HG03196 (cell line): ENCODE measurements around the gene ART1.
"Not testable (repeated sequence)": the region's sequence is repeated elsewhere in the genome, so short reads cannot be mapped to it uniquely, and the experiment has no call there.

Experiments used
- ATAC-seq: cut with Tn5 transposase; IDR thresholded peaks from one replicate; pipeline ENCODE4 v1.9.1; 2021; ENCODE audit not compliant: unreplicated experiment

The ART1 gene

GRCh38 chr11:3644817-3645235 lies at the start of gene ART1:
ART1 (plus strand) TSS chr11:3645128; CDS start chr11:3659214, 14,086 bp downstream.
- ATAC-seq = no peak

GRCh38 chr11:3597743-3598142 lies 47.2 kb upstream of the ART1 start:
- ATAC-seq = not testable (repeated sequence)

GRCh38 chr11:3600201-3600600 lies 44.7 kb upstream of the ART1 start:
- ATAC-seq = not testable (repeated sequence)

- ATAC-seq = no peak
Observed at GRCh38 chr11:3604167-3604566, 40.8 kb upstream of the ART1 start.

GRCh38 chr11:3605283-3605662 lies 39.7 kb upstream of the ART1 start:
- ATAC-seq = no peak

GRCh38 chr11:3605771-3606203 lies 39.1 kb upstream of the ART1 start:
- no peak for ATAC-seq

- ATAC-seq = no peak
Observed at GRCh38 chr11:3609416-3610265, 35.3 kb upstream of the ART1 start.

GRCh38 chr11:3610846-3611245 lies 34.1 kb upstream of the ART1 start:
- ATAC-seq = no peak

GRCh38 chr11:3611976-3612678 lies 32.8 kb upstream of the ART1 start:
- ATAC-seq = no peak

GRCh38 chr11:3613998-3614741 lies 30.8 kb upstream of the ART1 start:
- no peak for ATAC-seq

- peak; percentile 52 for ATAC-seq
Observed at GRCh38 chr11:3614742-3615171, 30.2 kb upstream of the ART1 start.

- ATAC-seq = no peak
Observed at GRCh38 chr11:3615998-3616397, 28.9 kb upstream of the ART1 start.

- ATAC-seq = no peak
Observed at GRCh38 chr11:3616721-3617460, 28.0 kb upstream of the ART1 start.

GRCh38 chr11:3617990-3618389 lies 26.9 kb upstream of the ART1 start:
- no peak for ATAC-seq

- no peak for ATAC-seq
Observed at GRCh38 chr11:3622521-3622920, 22.4 kb upstream of the ART1 start.

- no peak for ATAC-seq
Observed at GRCh38 chr11:3623121-3623520, 21.8 kb upstream of the ART1 start.

GRCh38 chr11:3623767-3624458 lies 21.0 kb upstream of the ART1 start:
- ATAC-seq = no peak

GRCh38 chr11:3626250-3626960 lies 18.5 kb upstream of the ART1 start:
- ATAC-seq = no peak

GRCh38 chr11:3627291-3627690 lies 17.6 kb upstream of the ART1 start:
- ATAC-seq = no peak

GRCh38 chr11:3631331-3631730 lies 13.6 kb upstream of the ART1 start:
- ATAC-seq = no peak
